GM12878 (cell line): ENCODE data around the gene JMJD7. TPM values are rescaled to one million over a fixed set of nuclear protein-coding genes. Genes with fewer than 3 reads are reported as not detected.

ENCODE experiments used
- ATAC-seq: fragments of 200-7000 bp; cut with Tn5 transposase; 3 replicates; pipeline ENCODE4 v1.9.1; 2020; ENCODE audit warnings: mild to moderate bottlenecking, moderate library complexity
- BruUV-seq: library from RNA; stranded (reverse); fragments of 400-500 nt; replicated peaks from 2 replicates; lab custom pipeline; 2021; lab: Mats Ljungman, UMichigan
- CTCF ChIA-PET: fragments of 300-600 bp; sonication (Branson Sonifier 250); formaldehyde crosslinking; extraction: SDS; loops from one replicate; lab custom pipeline; 2021; ENCODE audit warnings: inconsistent platforms; lab: Yijun Ruan, JAX
- POLR2A ChIA-PET: fragments of 350-600 bp; formaldehyde crosslinking; extraction: SDS; loops from one replicate; lab custom pipeline; 2021; ENCODE audit warnings: inconsistent platforms; lab: Charles Lee
- RAD21 ChIA-PET: fragments of 300-600 bp; sonication (Branson Sonifier 250); formaldehyde crosslinking; loops from one replicate; lab custom pipeline; 2023; ENCODE audit warnings: antibody characterized with exemption; ENCODE audit not compliant: unreplicated experiment; lab: Charles Lee
- SMC1A ChIA-PET: fragments of 300-600 bp; sonication (Branson Sonifier 250); formaldehyde crosslinking; loops from one replicate; lab custom pipeline; 2023; ENCODE audit not compliant: unreplicated experiment, uncharacterized antibody; lab: Charles Lee
- DNase-seq: peaks from one replicate; pipeline ENCODE4 v3.0.0-alpha.2; 2011; ENCODE audit warnings: low read depth, low spot score
- FAIRE-seq: peaks from 3 replicates; lab custom pipeline; 2011; peaks lifted over from hg19 to GRCh38; lab: Jason Lieb, UNC
- H2AFZ ChIP-seq: 2 replicates; pipeline ENCODE4 v1.6.0; 2011; ENCODE audit warnings: low read depth, low read length, control low read depth; ENCODE audit not compliant: control insufficient read depth
- H3K27ac ChIP-seq: 2 replicates; pipeline ENCODE4 v1.5.1; 2011; ENCODE audit warnings: control low read depth; ENCODE audit not compliant: control insufficient read depth, insufficient read depth
- H3K27me3 ChIP-seq, 2 experiments: replicated peaks in 1 of 2; 2 replicates each; pipeline versions ENCODE4 v1.6.0 to v1.6.1; 2011; ENCODE audit warnings: low read length in 1 of 2; ENCODE audit not compliant: control insufficient read depth in 2 of 2, insufficient read depth in 2 of 2
- H3K36me3 ChIP-seq, 2 experiments: 2 replicates each; pipeline ENCODE4 v1.5.1; 2011; ENCODE audit warnings: low read length in 1 of 2; ENCODE audit not compliant: control insufficient read depth in 2 of 2, insufficient read depth in 2 of 2
- H3K4me1 ChIP-seq: 2 replicates; pipeline ENCODE4 v1.6.1; 2011; ENCODE audit warnings: mild to moderate bottlenecking, low read length, moderate library complexity, mixed read lengths; ENCODE audit not compliant: control insufficient read depth, insufficient read depth
- H3K4me2 ChIP-seq: 2 replicates; pipeline ENCODE4 v1.6.0; 2011; ENCODE audit warnings: control low read depth; ENCODE audit not compliant: control insufficient read depth, insufficient read depth
- H3K4me3 ChIP-seq: fragments of 200-600 bp; sonication (generic); 2 replicates; pipeline ENCODE4 v1.5.1; 2016
- H3K79me2 ChIP-seq: 2 replicates; pipeline ENCODE4 v1.6.0; 2011; ENCODE audit warnings: low read length; ENCODE audit not compliant: control insufficient read depth, insufficient read depth
- H3K9ac ChIP-seq: 2 replicates; pipeline ENCODE4 v1.8.0; 2011; ENCODE audit warnings: low read length, control low read depth, mixed read lengths; ENCODE audit not compliant: control insufficient read depth, insufficient read depth
- H3K9me3 ChIP-seq: replicated peaks from 3 replicates; pipeline ENCODE4 v1.5.1; 2011; ENCODE audit warnings: mild to moderate bottlenecking, low read length; ENCODE audit not compliant: control insufficient read depth, insufficient read depth
- H4K20me1 ChIP-seq: 2 replicates; pipeline ENCODE4 v1.6.0; 2011; ENCODE audit not compliant: control insufficient read depth, insufficient read depth
- BHLHE40 ChIP-seq, 2 experiments: fragments of 450-650 bp in 1 of 2; IDR thresholded peaks; 2 replicates each; pipeline ENCODE4 v1.6.1; 2011 to 2017; ENCODE audit warnings: low read depth in 2 of 2, borderline replicate concordance in 1 of 2, improper control_type of control experiment in 1 of 2, low read length in 1 of 2, mild to moderate bottlenecking in 1 of 2
- CBX5 ChIP-seq: sonication (generic); IDR thresholded peaks from 2 replicates; pipeline ENCODE4 v1.6.1; 2016; ENCODE audit warnings: low read depth, moderate library complexity, mild to moderate bottlenecking, inconsistent platforms
- CHD1 ChIP-seq: IDR thresholded peaks from 2 replicates; pipeline ENCODE4 v1.6.1; 2012; ENCODE audit warnings: low read depth, low read length, improper control_type of control experiment
- EGR1 ChIP-seq, 2 experiments: IDR thresholded peaks; 1 replicate in 1 of 2; 2 replicates in 1 of 2; pipeline ENCODE4 v1.6.1; 2011 to 2012; ENCODE audit warnings: low read depth in 2 of 2, low read length in 2 of 2, borderline replicate concordance in 1 of 2, mild to moderate bottlenecking in 1 of 2, moderate library complexity in 1 of 2
- FOXK2 ChIP-seq: fragments of 450-650 bp; IDR thresholded peaks from 2 replicates; pipeline ENCODE4 v1.6.1; 2017; ENCODE audit warnings: mild to moderate bottlenecking, moderate library complexity
- RUNX3 ChIP-seq: IDR thresholded peaks from 2 replicates; pipeline ENCODE4 v1.6.1; 2012; ENCODE audit warnings: low read length, inconsistent platforms
- SRF ChIP-seq, 2 experiments: IDR thresholded peaks; 2 replicates each; pipeline ENCODE4 v1.6.1; 2011; ENCODE audit warnings: low read depth in 2 of 2, low read length in 2 of 2, mild to moderate bottlenecking in 1 of 2, moderate library complexity in 1 of 2
- ZBTB40 ChIP-seq: fragments of 450-650 bp; IDR thresholded peaks from 2 replicates; pipeline ENCODE4 v1.6.1; 2016; ENCODE audit warnings: mild to moderate bottlenecking, moderate library complexity, borderline replicate concordance
- WGBS: methylation state at CpG from one replicate; pipeline ENCODE4 v1.1.6; 2016; ENCODE audit warnings: low lambda C conversion rate; ENCODE audit not compliant: insufficient replicate concordance, insufficient coverage; ENCODE audit errors: missing lambda C conversion rate; 5-methylcytosine and 5-hydroxymethylcytosine counted together
- in situ Hi-C: fragments of 300-500 bp; cut with MboI; formaldehyde crosslinking; loops from 9 replicates; pipeline ENCODE4 v1.14.3; 2018; ENCODE audit warnings: mixed read lengths
- intact Hi-C: fragments of 100-400 bp; cut with micrococcal nuclease; formaldehyde crosslinking; loops from one replicate; pipeline ENCODE4 v1.14.2; 2022; ENCODE audit not compliant: unreplicated experiment
- polyA plus RNA-seq, 11 experiments: library from polyadenylated mRNA; depleted of rRNA in 4 of 11; unstranded in 6 of 11; stranded (reverse) in 5 of 11; fragments of >200 nt; fragmentation: Nextera tagmentation in 4 of 11; fragmentation: Illumina TruSeq in 1 of 11; extraction: Ambion mirVana in 4 of 11; extraction: Trizol in 1 of 11; gene quantifications; 1 replicate in 1 of 11; 2 replicates in 10 of 11; pipeline versions ENCODE4 v1.2.1 to v1.2.3, GENCODE V29; 2011 to 2016; ENCODE audit warnings: inconsistent platforms in 2 of 11, missing spikeins in 2 of 11, low read depth in 1 of 11
- total RNA-seq, 4 experiments: library from RNA; depleted of rRNA in 3 of 4; stranded (reverse); fragments of >200 nt in 3 of 4; fragmentation: Illumina TruSeq in 1 of 4; extraction: Trizol in 1 of 4; gene quantifications; 2 replicates each; pipeline versions ENCODE4 v1.2.1 to v1.2.3, GENCODE V29; 2013 to 2021
- TF ChIP-seq, protein P1 (sequence below): IDR thresholded peaks from 2 replicates; pipeline ENCODE4 v1.6.1; 2011; ENCODE audit warnings: borderline replicate concordance, low read depth, mild to moderate bottlenecking, moderate library complexity, low read length; ENCODE audit not compliant: insufficient read depth, poor library complexity, severe bottlenecking
- TF ChIP-seq, protein P2 (sequence below): fragments of 450-650 bp; formaldehyde crosslinking; IDR thresholded peaks from 2 replicates; pipeline ENCODE4 v1.4.0; 2020; ENCODE audit warnings: mild to moderate bottlenecking, moderate library complexity

The JMJD7 gene
- total and polyA plus RNA-seq, 10 of the 15 experiments (the other 5 are each of a cell fraction or from before 2014, with no cell fraction given): 0.79 to 12.2 (median 6.5) TPM

GRCh38 chr15:41878355-41878699, 50.4 kb downstream of the JMJD7 start (continued):
- TF ChIP-seq ZBTB40 (no peak), CBX5 (no peak), FOXK2 (no peak), SRF (IDR thresholded peaks at IDR 0.05; ENCODE audit: low read depth in 2 of 2, low read length in 2 of 2) (no peak)
- TF ChIP-seq, protein P1, sequence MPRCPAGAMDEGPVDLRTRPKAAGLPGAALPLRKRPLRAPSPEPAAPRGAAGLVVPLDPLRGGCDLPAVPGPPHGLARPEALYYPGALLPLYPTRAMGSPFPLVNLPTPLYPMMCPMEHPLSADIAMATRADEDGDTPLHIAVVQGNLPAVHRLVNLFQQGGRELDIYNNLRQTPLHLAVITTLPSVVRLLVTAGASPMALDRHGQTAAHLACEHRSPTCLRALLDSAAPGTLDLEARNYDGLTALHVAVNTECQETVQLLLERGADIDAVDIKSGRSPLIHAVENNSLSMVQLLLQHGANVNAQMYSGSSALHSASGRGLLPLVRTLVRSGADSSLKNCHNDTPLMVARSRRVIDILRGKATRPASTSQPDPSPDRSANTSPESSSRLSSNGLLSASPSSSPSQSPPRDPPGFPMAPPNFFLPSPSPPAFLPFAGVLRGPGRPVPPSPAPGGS: no peak

- Histone ChIP-seq H3K27ac (no peak overlapping the region), H3K4me2 (no peak overlapping the region), H3K36me3 (no peaks in the 10 kb centered on the region), H3K4me1 (no peaks in the 10 kb centered on the region), H3K4me3 (no peak overlapping the region), H3K27me3 (peaks cover 0 to 2% of the 10 kb centered on the region in 2 experiments; a peak in 2 of 4 replicates), H3K79me2 (no peaks in the 10 kb centered on the region), H3K9ac (no peak overlapping the region), H3K9me3 (no peaks in the 10 kb centered on the region), H2AFZ (no peak overlapping the region), H4K20me1 (no peaks in the 10 kb centered on the region)
- ChIA-PET POLR2A (no interaction called here), SMC1A (no interaction called here), CTCF (interaction anchor here (0.6 to 1.2 kb wide), 2 partner anchors 25 to 27 kb away, joined by 3 to 4 read pairs; no protein-coding TSS in a partner anchor), RAD21 (no interaction called here)
- in situ Hi-C loops (no loop called here), intact Hi-C loops (no loop called here)
- FAIRE-seq: no peak
- BruUV-seq: no TSS peak
- no peak for DNase-seq
- WGBS: 20% methylated on average over 10 of the region's 10 CpGs
- ATAC-seq: no peak
- no peak for TF ChIP-seq EGR1 (IDR thresholded peaks at IDR 0.05; ENCODE audit: borderline replicate concordance in 1 of 2, low read depth in 2 of 2, low read length in 2 of 2)
- no peak for TF ChIP-seq RUNX3
- TF ChIP-seq CHD1: no peak
- no peak for TF ChIP-seq BHLHE40 (IDR thresholded peaks at IDR 0.05; ENCODE audit: borderline replicate concordance in 1 of 2, low read depth in 2 of 2, low read length in 1 of 2)
- TF ChIP-seq, protein P2, sequence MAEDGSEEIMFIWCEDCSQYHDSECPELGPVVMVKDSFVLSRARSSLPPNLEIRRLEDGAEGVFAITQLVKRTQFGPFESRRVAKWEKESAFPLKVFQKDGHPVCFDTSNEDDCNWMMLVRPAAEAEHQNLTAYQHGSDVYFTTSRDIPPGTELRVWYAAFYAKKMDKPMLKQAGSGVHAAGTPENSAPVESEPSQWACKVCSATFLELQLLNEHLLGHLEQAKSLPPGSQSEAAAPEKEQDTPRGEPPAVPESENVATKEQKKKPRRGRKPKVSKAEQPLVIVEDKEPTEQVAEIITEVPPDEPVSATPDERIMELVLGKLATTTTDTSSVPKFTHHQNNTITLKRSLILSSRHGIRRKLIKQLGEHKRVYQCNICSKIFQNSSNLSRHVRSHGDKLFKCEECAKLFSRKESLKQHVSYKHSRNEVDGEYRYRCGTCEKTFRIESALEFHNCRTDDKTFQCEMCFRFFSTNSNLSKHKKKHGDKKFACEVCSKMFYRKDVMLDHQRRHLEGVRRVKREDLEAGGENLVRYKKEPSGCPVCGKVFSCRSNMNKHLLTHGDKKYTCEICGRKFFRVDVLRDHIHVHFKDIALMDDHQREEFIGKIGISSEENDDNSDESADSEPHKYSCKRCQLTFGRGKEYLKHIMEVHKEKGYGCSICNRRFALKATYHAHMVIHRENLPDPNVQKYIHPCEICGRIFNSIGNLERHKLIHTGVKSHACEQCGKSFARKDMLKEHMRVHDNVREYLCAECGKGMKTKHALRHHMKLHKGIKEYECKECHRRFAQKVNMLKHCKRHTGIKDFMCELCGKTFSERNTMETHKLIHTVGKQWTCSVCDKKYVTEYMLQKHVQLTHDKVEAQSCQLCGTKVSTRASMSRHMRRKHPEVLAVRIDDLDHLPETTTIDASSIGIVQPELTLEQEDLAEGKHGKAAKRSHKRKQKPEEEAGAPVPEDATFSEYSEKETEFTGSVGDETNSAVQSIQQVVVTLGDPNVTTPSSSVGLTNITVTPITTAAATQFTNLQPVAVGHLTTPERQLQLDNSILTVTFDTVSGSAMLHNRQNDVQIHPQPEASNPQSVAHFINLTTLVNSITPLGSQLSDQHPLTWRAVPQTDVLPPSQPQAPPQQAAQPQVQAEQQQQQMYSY: no peak
These were observed 51.5 kb downstream of the JMJD7 start for GRCh38 chr15:41879321-41879845.
